GM18520 (cell line): ENCODE measurements around the gene GIPC1.
A peak's percentile ranks its signal among the peaks of the same experiment; 100 is the strongest.

Source experiments
- ATAC-seq: cut with Tn5 transposase; IDR thresholded peaks from one replicate; pipeline ENCODE4 v1.9.1; 2021; ENCODE audit not compliant: unreplicated experiment

GIPC1 gene

DNA sequence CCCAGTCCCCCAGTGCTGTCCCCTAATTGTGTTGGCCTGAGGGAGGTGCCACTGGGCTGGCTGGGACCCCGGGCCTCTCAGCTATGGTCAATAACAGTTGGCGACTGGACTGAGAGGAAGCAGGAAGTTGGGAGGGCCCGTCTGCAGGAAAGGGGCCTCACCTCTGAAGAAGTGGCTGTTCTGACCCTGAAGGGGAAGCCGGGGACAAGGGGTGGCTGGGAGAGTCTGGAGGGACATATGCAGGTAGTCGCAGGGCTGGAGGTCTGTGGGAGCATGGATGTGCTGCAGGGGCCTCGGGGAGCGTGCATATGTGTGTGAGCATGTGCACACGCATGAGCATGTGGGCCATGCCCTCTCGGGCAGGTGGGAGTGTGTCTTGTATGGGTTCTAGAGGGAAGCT lies 56.9 kb downstream of the GIPC1 start:
- ATAC-seq = no peak

- ATAC-seq = no peak
Observed at GRCh38 chr19:14437578-14438140, 58.3 kb downstream of the GIPC1 start.

DNA sequence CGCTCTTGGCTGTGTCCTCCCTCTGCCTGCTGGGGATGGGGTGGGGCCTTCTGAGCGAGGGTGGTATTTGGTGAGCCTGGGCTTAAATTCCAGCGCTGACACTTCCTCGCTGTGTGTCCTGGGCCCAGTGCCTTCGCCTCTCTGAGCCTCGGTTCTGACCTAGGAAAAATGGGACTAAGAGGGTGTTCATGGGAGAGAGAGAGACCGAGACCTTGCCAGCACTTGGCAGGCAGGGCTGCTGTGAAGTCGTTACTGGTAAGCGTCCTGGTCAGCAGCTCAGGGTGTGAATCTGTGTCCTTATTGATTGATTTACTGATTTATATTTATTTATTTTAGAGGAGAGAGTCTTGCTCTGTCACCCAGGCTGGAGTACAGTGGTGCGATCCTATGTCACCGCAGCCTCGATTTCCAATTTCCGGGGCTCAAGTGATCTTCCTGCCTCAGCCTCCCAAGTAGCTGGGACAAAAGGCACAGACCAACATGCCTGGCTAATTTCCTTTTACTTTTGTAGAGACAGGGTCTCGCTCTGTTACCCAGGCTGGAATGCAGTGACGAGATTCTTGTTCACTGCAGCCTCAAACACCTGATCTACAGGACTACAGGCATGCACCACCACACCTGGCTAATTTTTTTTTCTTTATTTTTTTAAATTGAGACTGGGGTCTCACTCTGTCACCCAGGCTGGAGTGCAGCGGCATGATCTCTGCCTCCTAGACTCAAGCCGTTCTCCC lies 60.4 kb downstream of the GIPC1 start:
- ATAC-seq = no peak

GRCh38 chr19:14434543-14435319 lies 61.2 kb downstream of the GIPC1 start:
- ATAC-seq = no peak

- peak; percentile 19 for ATAC-seq
Observed at GRCh38 chr19:14433554-14434501, 62.1 kb downstream of the GIPC1 start.

GRCh38 chr19:14432791-14433553 lies 63.0 kb downstream of the GIPC1 start, which contains the start of gene PKN1:
TSS of gene PKN1 (plus strand) at chr19:14433306. CDS start at chr19:14433522, 216 bp downstream.
- peak; percentile 41 for ATAC-seq

- ATAC-seq = no peak
Observed at GRCh38 chr19:14430712-14431111, 65.2 kb downstream of the GIPC1 start.

GRCh38 chr19:14428882-14429416 lies 67.0 kb downstream of the GIPC1 start:
- no peak for ATAC-seq
